ENCODE measurements around the gene SCLY.

DNA sequence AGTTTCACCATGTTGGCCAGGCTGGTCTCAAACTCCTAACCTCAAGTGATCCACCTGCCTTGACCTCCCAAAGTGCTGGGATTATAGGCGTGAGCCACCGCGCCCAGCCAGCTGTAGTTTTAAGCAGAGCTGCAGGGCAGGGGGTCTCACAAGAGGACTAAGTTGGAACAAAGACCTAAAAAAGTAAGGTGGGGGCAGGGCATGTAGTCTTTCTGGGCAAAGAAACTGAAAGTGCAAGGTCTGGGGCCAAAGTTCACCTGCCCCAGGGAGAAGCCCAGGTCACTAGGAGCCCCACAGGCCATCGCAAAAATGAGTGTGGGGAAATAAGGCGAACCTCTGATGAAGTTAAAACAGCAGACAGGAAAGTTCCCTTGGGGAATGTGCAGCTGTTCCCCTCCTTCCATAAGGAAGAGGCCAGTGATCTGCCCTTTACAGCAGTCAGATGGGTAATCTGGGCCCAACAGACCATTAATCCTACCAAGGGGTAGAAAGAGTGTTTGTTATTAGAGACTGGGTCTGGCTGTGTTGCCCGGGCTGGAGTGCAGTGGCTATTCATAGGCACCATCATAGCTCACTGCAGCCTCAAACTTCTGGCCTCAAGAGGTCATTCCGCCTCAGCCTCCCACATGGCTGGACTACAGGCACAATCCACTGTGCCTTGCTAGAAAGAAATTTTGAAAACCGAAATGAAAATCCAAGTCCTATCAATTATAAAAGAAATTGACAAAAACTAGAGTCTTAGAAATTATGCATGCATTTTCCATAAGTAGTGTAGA is 2.8 kb downstream of the SCLY start:
- TF ChIP-seq EZH2 (IDR thresholded peaks at IDR 0.05; ENCODE audit: low read depth, low read length, severe bottlenecking) = no peak
- TF ChIP-seq, protein P1, sequence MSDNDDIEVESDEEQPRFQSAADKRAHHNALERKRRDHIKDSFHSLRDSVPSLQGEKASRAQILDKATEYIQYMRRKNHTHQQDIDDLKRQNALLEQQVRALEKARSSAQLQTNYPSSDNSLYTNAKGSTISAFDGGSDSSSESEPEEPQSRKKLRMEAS (IDR thresholded peaks at IDR 0.05) = no peak
- no peak for TF ChIP-seq EP300 (IDR thresholded peaks at IDR 0.05; ENCODE audit: borderline replicate concordance in 1 of 2, low read depth in 2 of 2, low read length in 2 of 2)
- no peak for TF ChIP-seq KDM5A (IDR thresholded peaks at IDR 0.05; ENCODE audit: low read length)
- TF ChIP-seq SUZ12 (IDR thresholded peaks at IDR 0.05; ENCODE audit: low read length) = no peak
- no peak for TF ChIP-seq SIN3A (conservative IDR thresholded peaks at IDR 0.05 in 1 of 2, IDR thresholded peaks at IDR 0.05 in 1 of 2; ENCODE audit: low read depth in 1 of 2, low read length in 2 of 2)
- no peak for TF ChIP-seq CTCF (IDR thresholded peaks at IDR 0.05; ENCODE audit: control extremely low read depth in 1 of 3, insufficient read depth in 1 of 3, low read depth in 1 of 3, low read length in 3 of 3)
- TF ChIP-seq SP1 (IDR thresholded peaks at IDR 0.05; ENCODE audit: low read depth, low read length) = no peak
- no peak for TF ChIP-seq POLR2A (IDR thresholded peaks at IDR 0.05; ENCODE audit: control extremely low read depth in 1 of 2, low read depth in 2 of 2, low read length in 2 of 2)
